Uterus (tissue), 2 donors: Measurements from ENCODE around the gene SIX2.

Experiments used
- POLR2A ChIP-seq, 2 donors: fragments of 450-650 bp; IDR thresholded peaks; one replicate each; pipeline ENCODE4 v1.6.1; 2016; ENCODE audit warnings: antibody characterized with exemption in 2 of 2, mild to moderate bottlenecking in 1 of 2, moderate library complexity in 1 of 2
- TF ChIP-seq, protein P1 (sequence below), 4 experiments: fragments of 200-600 bp in 2 of 4; fragments of 450-650 bp in 2 of 4; sonication (generic) in 2 of 4; IDR thresholded peaks; one replicate each; pipeline ENCODE4 v1.5.1; 2016 to 2019; ENCODE audit warnings: antibody characterized with exemption in 4 of 4, mild to moderate bottlenecking in 2 of 4, moderate library complexity in 1 of 4

DNA sequence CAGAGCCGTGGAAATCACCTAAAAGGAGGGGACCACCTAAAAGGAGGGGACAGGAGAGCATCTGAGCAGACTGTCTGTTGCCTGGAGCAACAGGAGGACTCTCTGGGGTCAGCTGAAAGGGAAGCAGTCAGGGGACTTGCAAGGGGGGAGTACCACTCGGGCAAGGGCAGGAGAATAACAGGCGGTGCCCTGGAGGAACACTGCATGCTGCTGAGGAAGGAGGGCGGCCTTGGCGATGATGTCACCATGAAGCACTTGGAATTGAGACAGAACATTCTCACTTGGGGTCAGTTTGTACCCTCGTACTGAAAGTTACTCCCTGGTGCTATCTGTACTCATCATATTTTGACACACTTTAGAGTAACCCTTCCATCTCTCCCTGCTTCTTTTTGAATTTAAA lies 49.4 kb downstream of the SIX2 start:
- TF ChIP-seq, protein P1, sequence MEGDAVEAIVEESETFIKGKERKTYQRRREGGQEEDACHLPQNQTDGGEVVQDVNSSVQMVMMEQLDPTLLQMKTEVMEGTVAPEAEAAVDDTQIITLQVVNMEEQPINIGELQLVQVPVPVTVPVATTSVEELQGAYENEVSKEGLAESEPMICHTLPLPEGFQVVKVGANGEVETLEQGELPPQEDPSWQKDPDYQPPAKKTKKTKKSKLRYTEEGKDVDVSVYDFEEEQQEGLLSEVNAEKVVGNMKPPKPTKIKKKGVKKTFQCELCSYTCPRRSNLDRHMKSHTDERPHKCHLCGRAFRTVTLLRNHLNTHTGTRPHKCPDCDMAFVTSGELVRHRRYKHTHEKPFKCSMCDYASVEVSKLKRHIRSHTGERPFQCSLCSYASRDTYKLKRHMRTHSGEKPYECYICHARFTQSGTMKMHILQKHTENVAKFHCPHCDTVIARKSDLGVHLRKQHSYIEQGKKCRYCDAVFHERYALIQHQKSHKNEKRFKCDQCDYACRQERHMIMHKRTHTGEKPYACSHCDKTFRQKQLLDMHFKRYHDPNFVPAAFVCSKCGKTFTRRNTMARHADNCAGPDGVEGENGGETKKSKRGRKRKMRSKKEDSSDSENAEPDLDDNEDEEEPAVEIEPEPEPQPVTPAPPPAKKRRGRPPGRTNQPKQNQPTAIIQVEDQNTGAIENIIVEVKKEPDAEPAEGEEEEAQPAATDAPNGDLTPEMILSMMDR (IDR thresholded peaks at IDR 0.05), result no peak
- TF ChIP-seq POLR2A (IDR thresholded peaks at IDR 0.05), result no peak
